Central memory CD4-positive, alpha-beta T cell (primary cell): ENCODE data around the gene RPP14.
"Not testable (repeated sequence)": the region's sequence is repeated elsewhere in the genome, so short reads cannot be mapped to it uniquely, and the experiment has no call there.

ENCODE experiments used
- DNase-seq: peaks from one replicate; pipeline ENCODE4 v3.0.0; 2022

RPP14 gene

GRCh38 chr3:58333206-58334012, 27.4 kb downstream of the RPP14 start:
- DNase-seq = no peak

GRCh38 chr3:58334013-58334321, 27.9 kb downstream of the RPP14 start:
- DNase-seq = no peak

- DNase-seq = no peak
Measured at GRCh38 chr3:58334506-58334884, 28.4 kb downstream of the RPP14 start.

GRCh38 chr3:58335652-58335947, 29.6 kb downstream of the RPP14 start:
- no peak for DNase-seq

- DNase-seq = no peak
Measured at GRCh38 chr3:58336135-58336882, 30.3 kb downstream of the RPP14 start.

GRCh38 chr3:58337190-58337589, 31.1 kb downstream of the RPP14 start:
- no peak for DNase-seq

- not testable (repeated sequence) for DNase-seq
Measured at GRCh38 chr3:58339146-58339545, 33.1 kb downstream of the RPP14 start.

GRCh38 chr3:58340594-58341244, 34.7 kb downstream of the RPP14 start:
- no peak for DNase-seq

- no peak for DNase-seq
Measured at GRCh38 chr3:58341376-58341775, 35.3 kb downstream of the RPP14 start.

- DNase-seq = no peak
Measured at GRCh38 chr3:58342676-58343075, 36.6 kb downstream of the RPP14 start.

GRCh38 chr3:58345457-58345856, 39.4 kb downstream of the RPP14 start:
- no peak for DNase-seq

- DNase-seq = no peak
Measured at GRCh38 chr3:58346368-58346767, 40.3 kb downstream of the RPP14 start.

- DNase-seq = no peak
Measured at GRCh38 chr3:58347984-58348383, 41.9 kb downstream of the RPP14 start.

- no peak for DNase-seq
Measured at GRCh38 chr3:58349792-58350626, 44.0 kb downstream of the RPP14 start.

GRCh38 chr3:58350627-58351013, 44.6 kb downstream of the RPP14 start:
- DNase-seq = no peak

GRCh38 chr3:58351920-58352319, 45.9 kb downstream of the RPP14 start:
- no peak for DNase-seq

- DNase-seq = no peak
Measured at GRCh38 chr3:58352626-58353025, 46.6 kb downstream of the RPP14 start.

- peak; percentile 36 for DNase-seq
Measured at GRCh38 chr3:58353722-58354553, 47.9 kb downstream of the RPP14 start.

GRCh38 chr3:58355179-58355578, 49.1 kb downstream of the RPP14 start:
- DNase-seq = no peak

- no peak for DNase-seq
Measured at GRCh38 chr3:58356054-58356453, 50.0 kb downstream of the RPP14 start.

- no peak for DNase-seq
Measured at GRCh38 chr3:58357402-58357801, 51.4 kb downstream of the RPP14 start.

GRCh38 chr3:58358092-58358491, 52.0 kb downstream of the RPP14 start:
- no peak for DNase-seq
